K562 (cell line): ENCODE results near the gene DNAJB6. TPM values are rescaled to one million over a fixed set of nuclear protein-coding genes. Genes with fewer than 3 reads are reported as not detected.
A peak's percentile ranks its signal among the peaks of the same experiment; 100 is the strongest.

ENCODE experiments used
- AFF4 ChIP-seq: sonication (generic); formaldehyde crosslinking; IDR thresholded peaks from 2 replicates; pipeline ENCODE4 v1.8.0; 2023; ENCODE audit warnings: mild to moderate bottlenecking, missing genetic modification reagents
- CBX3 ChIP-seq, 2 experiments: IDR thresholded peaks; 1 replicate in 1 of 2; 2 replicates in 1 of 2; pipeline ENCODE4 v1.6.1; 2012; ENCODE audit warnings: inconsistent platforms in 2 of 2, low read length in 2 of 2, borderline replicate concordance in 1 of 2, control low read depth in 1 of 2
- CBX5 ChIP-seq: IDR thresholded peaks from 2 replicates; pipeline ENCODE4 v1.6.1; 2014; ENCODE audit warnings: low read depth, borderline replicate concordance
- CTCF ChIP-seq, 3 experiments: IDR thresholded peaks in 2 of 3; conservative IDR thresholded peaks in 1 of 3; 2 replicates each; pipeline ENCODE4 v1.5.1; 2011 to 2012; ENCODE audit warnings: low read length in 3 of 3, mild to moderate bottlenecking in 3 of 3, control low read depth in 2 of 3, improper control_type of control experiment in 1 of 3, inconsistent platforms in 1 of 3, low read depth in 1 of 3, mixed read lengths in 1 of 3, moderate library complexity in 1 of 3; ENCODE audit not compliant: insufficient read depth in 2 of 3
- E2F6 ChIP-seq, 2 experiments: IDR thresholded peaks; 2 replicates each; pipeline ENCODE4 v1.6.1; 2011; ENCODE audit warnings: borderline replicate concordance in 1 of 2, control low read depth in 1 of 2, low read depth in 1 of 2, low read length in 1 of 2, mild to moderate bottlenecking in 1 of 2, mixed read lengths in 1 of 2, moderate library complexity in 1 of 2; ENCODE audit not compliant: insufficient read depth in 1 of 2, insufficient read length in 1 of 2, poor library complexity in 1 of 2, severe bottlenecking in 1 of 2; ENCODE audit errors: extremely low read depth in 1 of 2
- OTX1 ChIP-seq: fragments of 450-650 bp; formaldehyde crosslinking; IDR thresholded peaks from 2 replicates; pipeline ENCODE4 v1.4.0; 2022; ENCODE audit warnings: mild to moderate bottlenecking
- POLR2H ChIP-seq: IDR thresholded peaks from 2 replicates; pipeline ENCODE4 v1.6.1; 2016; ENCODE audit warnings: missing genetic modification characterization, low read depth, mild to moderate bottlenecking, control low read depth, missing compliant biosample characterization, moderate library complexity
- RHOXF2B ChIP-seq: fragments of 250-450 bp; sonication (Bioruptor Pico); conservative IDR thresholded peaks from 2 replicates; pipeline ENCODE4 v1.5.1; 2021
- STAT5A ChIP-seq: IDR thresholded peaks from 2 replicates; pipeline ENCODE4 v1.6.1; 2012; ENCODE audit warnings: low read length, inconsistent platforms, borderline replicate concordance
- ZBTB49 ChIP-seq: sonication (generic); formaldehyde crosslinking; IDR thresholded peaks from 2 replicates; pipeline ENCODE4 v1.8.0; 2022; ENCODE audit warnings: missing genetic modification reagents, mild to moderate bottlenecking, borderline replicate concordance
- ZNF551 ChIP-seq: fragments of 250-450 bp; sonication (Bioruptor Pico); IDR thresholded peaks from 2 replicates; pipeline ENCODE4 v1.5.0; 2021; ENCODE audit warnings: mild to moderate bottlenecking, moderate library complexity
- polyA plus RNA-seq, 8 experiments: library from polyadenylated mRNA; depleted of rRNA in 4 of 8; stranded (reverse) in 5 of 8; unstranded in 3 of 8; fragments of >200 nt; fragmentation: Nextera tagmentation in 2 of 8; fragmentation: Illumina TruSeq in 1 of 8; extraction: Ambion mirVana in 2 of 8; extraction: Trizol in 1 of 8; gene quantifications; 2 replicates each; pipeline versions ENCODE4 v1.2.1 to v1.2.3, GENCODE V29; 2011 to 2014; ENCODE audit warnings: inconsistent platforms in 1 of 8, missing spikeins in 1 of 8
- total RNA-seq, 7 experiments: library from RNA; depleted of rRNA in 6 of 7; stranded (reverse); fragments of >200 nt in 6 of 7; fragmentation: Illumina TruSeq in 2 of 7; extraction: Trizol in 2 of 7; gene quantifications; 2 replicates each; pipeline versions ENCODE4 v1.2.1 to v1.2.3, GENCODE V29; 2011 to 2021; ENCODE audit warnings: low replicate concordance in 1 of 7
- TF ChIP-seq, protein P1 (sequence below): fragments of 250-450 bp; sonication (Bioruptor Pico); IDR thresholded peaks from 2 replicates; pipeline ENCODE4 v1.8.0; 2021; ENCODE audit warnings: borderline replicate concordance, mild to moderate bottlenecking, moderate library complexity; ENCODE audit not compliant: poor library complexity, severe bottlenecking
- TF ChIP-seq, protein P2 (sequence below): sonication (generic); formaldehyde crosslinking; IDR thresholded peaks from 2 replicates; pipeline ENCODE4 v1.8.0; 2022; ENCODE audit warnings: missing genetic modification reagents, mild to moderate bottlenecking, borderline replicate concordance

DNAJB6 gene
- total and polyA plus RNA-seq, 9 of the 15 experiments (the other 6 are each of a cell fraction or from before 2014, with no cell fraction given) = 84.5 to 158 (median 135) TPM

GRCh38 chr7:157386979-157387800, 50.4 kb downstream of the DNAJB6 start (continued):
- TF ChIP-seq AFF4 (CRISPR knock-in tag) (no peak; the same call in 1 of the 2 replicates), CBX5 (no peak), RHOXF2B (CRISPR knock-in tag) (no peak), OTX1 (CRISPR knock-in tag) (no peak), CBX3 (IDR thresholded peaks at IDR 0.05; ENCODE audit: borderline replicate concordance in 1 of 2, low read length in 2 of 2) (peak in 1 of 2 experiments; percentile 98; a peak in 2 of 3 replicates), CTCF (IDR thresholded peaks at IDR 0.05 in 2 of 3, conservative IDR thresholded peaks at IDR 0.05 in 1 of 3; ENCODE audit: insufficient read depth in 2 of 3, low read depth in 1 of 3, low read length in 3 of 3) (peak; percentile 89 to 99 (median 94)), ZNF551 (CRISPR knock-in tag) (no peak), POLR2H (tag) (no peak), ZBTB49 (CRISPR knock-in tag) (no peak), STAT5A (peak; percentile 28; the same call in 1 of the 2 replicates), E2F6 (IDR thresholded peaks at IDR 0.05; ENCODE audit: borderline replicate concordance in 1 of 2, extremely low read depth in 1 of 2, insufficient read depth in 1 of 2, insufficient read length in 1 of 2, low read depth in 1 of 2, low read length in 1 of 2, poor library complexity in 1 of 2, severe bottlenecking in 1 of 2) (peak; percentile 89 to 98)
- TF ChIP-seq, protein P1, sequence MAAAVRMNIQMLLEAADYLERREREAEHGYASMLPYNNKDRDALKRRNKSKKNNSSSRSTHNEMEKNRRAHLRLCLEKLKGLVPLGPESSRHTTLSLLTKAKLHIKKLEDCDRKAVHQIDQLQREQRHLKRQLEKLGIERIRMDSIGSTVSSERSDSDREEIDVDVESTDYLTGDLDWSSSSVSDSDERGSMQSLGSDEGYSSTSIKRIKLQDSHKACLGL (CRISPR knock-in tag) = no peak
- TF ChIP-seq, protein P2, sequence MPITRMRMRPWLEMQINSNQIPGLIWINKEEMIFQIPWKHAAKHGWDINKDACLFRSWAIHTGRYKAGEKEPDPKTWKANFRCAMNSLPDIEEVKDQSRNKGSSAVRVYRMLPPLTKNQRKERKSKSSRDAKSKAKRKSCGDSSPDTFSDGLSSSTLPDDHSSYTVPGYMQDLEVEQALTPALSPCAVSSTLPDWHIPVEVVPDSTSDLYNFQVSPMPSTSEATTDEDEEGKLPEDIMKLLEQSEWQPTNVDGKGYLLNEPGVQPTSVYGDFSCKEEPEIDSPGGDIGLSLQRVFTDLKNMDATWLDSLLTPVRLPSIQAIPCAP (CRISPR knock-in tag) = no peak
